HL-60/S4 treated with retinoic acid at 250 ng/mL for 4 days and 3 days (cell line): ENCODE data around the gene HEATR5B.
"Not testable (repeated sequence)": the region's sequence is repeated elsewhere in the genome, so short reads cannot be mapped to it uniquely, and the experiment has no call there.

ENCODE experiments used
- in situ Hi-C: fragments of 300-500 bp; cut with MboI; formaldehyde crosslinking; loops from 2 replicates; pipeline ENCODE4 v1.7.0; 2022; ENCODE audit warnings: low sequenced_read_pairs

Gene HEATR5B

GRCh38 chr2:36988008-36988407 is 96.2 kb downstream of the HEATR5B start:
- in situ Hi-C loops: no loop called here

- in situ Hi-C loops: no loop called here
These were observed 101.7 kb downstream of the HEATR5B start for GRCh38 chr2:36982467-36982866.

- in situ Hi-C loops: no loop called here
These were observed 102.3 kb downstream of the HEATR5B start for GRCh38 chr2:36981911-36982310.

DNA sequence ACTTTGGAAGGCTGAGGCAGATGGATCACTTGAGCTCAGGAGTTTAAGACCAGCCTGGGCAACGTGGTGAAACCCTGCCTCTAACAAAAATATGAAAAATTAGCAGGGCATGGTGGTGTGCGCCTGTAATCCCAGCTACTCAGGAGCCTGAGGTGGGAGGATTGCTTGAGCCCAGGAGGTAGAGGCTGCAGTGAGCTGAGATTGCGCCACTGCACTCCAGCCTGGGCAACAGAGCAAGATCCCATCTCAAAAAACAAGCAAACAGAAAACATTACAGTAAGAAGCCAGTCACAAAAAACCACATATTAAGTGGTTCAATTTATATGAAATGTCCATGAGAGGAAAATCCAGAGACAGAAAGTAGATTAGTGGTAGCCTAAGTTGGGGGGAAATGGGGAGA is 105.2 kb downstream of the HEATR5B start:
- in situ Hi-C loops: not testable (repeated sequence)

DNA sequence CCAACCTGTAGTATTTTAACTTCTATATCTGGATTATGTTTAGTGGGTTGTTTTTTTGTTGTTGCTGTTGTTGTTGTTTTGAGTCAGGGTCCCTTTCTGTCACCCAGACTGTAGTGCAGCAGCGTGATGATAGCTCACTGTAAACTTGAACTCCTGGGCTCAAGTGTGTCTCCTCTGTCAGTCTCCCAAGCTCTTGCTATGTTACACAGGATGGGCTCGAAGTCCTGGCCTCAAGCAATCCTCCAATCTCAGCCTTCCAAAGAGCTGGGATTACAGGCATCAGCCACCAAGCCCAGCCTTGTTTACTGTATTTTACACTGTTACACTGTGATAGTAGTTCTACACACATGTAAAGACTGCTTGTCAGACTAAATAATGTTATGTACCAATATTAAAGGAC is 108.1 kb downstream of the HEATR5B start:
- in situ Hi-C loops: no loop called here

- in situ Hi-C loops: no loop called here
These were observed 108.9 kb downstream of the HEATR5B start for GRCh38 chr2:36975306-36975705.

- in situ Hi-C loops: no loop called here
These were observed 110.9 kb downstream of the HEATR5B start for GRCh38 chr2:36973320-36973719.

GRCh38 chr2:36971990-36972389 is 112.2 kb downstream of the HEATR5B start:
- in situ Hi-C loops: no loop called here

- in situ Hi-C loops: no loop called here
These were observed 116.8 kb downstream of the HEATR5B start for GRCh38 chr2:36967236-36967876.

DNA sequence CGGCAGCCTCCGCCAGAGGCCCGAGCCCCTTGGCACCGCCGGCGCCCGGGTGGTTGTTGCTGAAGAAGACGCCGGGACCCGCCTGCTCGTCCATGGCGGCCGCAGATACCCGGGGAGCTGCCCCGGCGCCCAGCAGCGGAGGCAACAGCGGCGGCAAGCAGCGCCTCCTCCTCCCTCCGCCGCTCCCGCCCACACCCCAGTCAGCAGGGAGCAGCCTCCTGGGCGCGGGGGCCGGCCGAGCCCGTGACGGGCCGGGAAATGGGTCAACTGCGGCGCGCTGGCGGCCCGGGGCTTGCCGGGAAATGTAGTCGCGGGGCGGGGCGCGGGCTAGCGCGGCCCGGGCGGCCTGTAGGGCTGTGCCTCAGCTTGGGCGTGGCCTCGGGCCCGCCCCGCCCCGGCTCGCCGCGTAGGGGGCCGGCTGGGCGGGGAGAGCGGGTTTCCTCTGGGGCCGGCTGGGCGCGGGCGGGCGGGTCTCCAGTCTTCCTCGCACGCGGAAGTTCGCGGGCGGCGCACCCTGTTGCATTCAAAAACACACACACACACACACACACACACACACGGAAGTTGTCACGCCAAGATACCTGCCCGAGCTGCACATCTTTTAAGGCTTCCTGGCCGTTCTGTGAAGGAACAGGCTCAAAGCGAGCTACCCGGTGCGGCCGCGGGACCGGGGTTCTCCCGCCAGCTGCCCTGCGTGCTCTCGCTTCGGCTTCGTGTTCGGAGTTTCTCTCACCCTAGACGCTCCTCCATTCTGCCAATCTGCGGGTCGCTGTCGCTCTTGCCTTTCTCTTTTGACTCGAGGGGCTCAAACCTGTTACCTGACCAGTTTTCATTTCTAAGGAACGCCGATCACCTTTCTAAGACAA is 117.6 kb downstream of the HEATR5B start, which contains the start of gene STRN:
Gene STRN, minus strand, starts transcription at position 167 of the 866 bp plus-strand sequence. Its CDS starts 73 bp downstream, at position 94.
- in situ Hi-C loops: no loop called here

DNA sequence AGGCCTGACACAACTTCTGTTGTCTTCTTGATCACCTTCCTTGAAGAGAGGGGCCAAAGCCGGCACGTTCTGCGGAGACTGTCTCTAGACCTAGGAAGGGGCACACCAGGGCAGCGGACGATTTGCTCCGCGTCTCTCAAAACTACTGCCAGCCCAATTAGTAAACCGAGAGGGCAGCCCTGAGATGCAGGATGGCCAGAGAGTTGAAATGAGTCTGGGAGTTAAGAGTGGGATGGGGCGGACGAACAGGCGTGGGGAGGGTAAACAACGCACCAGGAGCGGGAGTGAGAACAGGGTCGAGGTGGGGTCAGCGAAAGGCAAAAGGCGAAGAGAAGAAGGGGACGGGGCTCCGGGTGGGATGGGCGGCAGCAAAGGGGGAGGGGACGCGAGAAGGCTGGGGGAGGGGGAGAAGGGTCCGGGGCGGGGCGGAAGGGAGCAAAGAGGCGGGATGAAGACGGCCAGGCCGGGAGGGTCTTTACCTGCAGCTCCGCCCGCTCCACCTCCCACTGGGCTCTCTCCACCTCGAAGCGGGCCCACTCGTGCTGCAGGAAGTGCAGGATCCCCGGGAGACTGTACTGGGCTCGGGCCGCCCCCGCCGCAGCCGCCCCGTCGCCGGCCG is 118.3 kb downstream of the HEATR5B start:
- in situ Hi-C loops: no loop called here

GRCh38 chr2:36965206-36965605 is 119.0 kb downstream of the HEATR5B start:
- in situ Hi-C loops: no loop called here

GRCh38 chr2:36964496-36965058 is 119.6 kb downstream of the HEATR5B start:
- in situ Hi-C loops: no loop called here

DNA sequence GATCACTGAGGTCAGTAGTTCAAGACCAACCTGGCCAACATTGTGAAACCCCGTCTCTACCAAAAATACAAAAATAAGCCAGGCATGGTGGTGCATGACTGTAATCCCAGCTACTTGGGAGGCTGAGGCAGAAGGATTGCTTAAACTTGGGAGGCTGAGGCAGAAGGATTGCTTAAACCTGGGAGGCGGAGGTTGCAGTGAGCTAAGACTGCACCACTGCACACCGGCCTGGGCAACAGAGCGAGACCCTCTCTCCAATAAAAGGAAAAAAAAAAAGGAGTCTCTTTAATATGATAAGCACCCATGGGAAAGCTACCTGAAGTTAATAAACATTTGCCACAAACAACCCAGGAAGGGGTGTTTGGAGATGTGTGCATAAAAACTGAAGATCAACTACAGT is 120.4 kb downstream of the HEATR5B start:
- in situ Hi-C loops: no loop called here

DNA sequence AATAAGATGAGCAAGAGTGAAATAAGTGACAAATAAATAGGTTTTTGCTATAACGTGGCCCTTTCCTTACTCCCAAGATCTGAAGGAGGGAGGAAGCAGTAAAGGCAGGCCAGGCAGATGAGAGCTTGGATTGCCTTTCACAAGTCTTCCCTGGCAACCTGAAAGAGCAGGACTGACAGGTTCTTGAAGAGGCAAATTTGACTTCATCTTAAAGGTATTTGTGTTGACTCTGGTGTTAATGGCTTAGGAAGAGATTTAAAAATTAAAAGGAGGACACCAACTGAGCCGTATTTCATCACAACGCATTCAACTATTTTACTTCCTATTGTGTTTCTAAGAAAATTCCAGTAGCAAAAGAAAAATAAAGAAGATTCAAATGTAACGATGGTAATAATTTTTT is 121.1 kb downstream of the HEATR5B start:
- in situ Hi-C loops: no loop called here

GRCh38 chr2:36960773-36961172 is 123.4 kb downstream of the HEATR5B start:
- in situ Hi-C loops: no loop called here

DNA sequence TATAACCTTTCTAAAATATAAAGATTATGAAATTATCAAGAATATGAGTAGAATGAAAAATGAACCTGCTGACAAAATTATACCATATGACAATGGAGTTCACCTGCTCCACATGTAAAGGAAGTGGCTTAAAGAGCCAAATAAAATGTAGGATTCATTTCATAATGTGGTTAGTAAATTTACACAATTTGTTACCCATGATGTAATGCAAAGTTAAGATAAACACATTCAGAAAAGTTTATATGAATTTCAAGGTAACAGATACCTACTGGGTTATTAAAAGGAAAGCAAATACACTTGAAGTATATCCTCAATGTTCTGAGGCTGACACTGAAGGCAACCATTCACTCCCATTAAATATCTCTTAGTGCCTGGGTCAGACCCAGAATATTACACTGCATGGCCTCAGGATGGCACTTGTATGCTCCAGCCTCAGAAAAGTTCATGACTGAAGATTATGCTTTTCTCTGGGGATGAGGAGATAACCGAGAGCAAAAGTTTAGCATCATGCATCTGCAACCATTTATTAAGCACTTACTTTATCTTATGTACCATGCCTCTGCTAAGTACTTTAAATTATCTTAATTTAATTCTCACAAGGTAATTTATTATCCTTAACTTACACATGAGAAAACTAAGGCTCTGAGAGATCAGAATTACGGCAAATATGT is 124.0 kb downstream of the HEATR5B start:
- in situ Hi-C loops: no loop called here

- in situ Hi-C loops: no loop called here
These were observed 129.1 kb downstream of the HEATR5B start for GRCh38 chr2:36954977-36955607.

GRCh38 chr2:36952748-36953197 is 131.4 kb downstream of the HEATR5B start:
- in situ Hi-C loops: no loop called here

DNA sequence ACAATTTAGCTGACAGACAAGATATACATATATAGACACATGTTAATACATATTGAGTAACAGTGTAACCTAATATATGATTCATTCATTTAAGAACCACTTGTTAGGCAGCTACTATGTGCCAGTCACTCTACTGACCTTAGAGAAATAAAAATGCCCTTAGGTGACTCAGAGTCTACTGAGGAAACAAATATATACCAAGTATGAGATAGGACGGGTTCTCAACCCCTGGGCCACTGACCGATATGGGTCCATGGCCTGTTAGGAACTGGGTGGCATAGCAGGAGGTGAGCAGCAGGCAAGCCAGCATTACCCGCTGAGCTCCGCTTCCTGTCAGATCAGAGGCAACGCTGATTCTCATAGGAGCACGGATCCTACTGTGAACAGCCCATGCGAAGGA is 132.6 kb downstream of the HEATR5B start:
- in situ Hi-C loops: no loop called here
